B cell (primary cell): ENCODE data around the gene RECQL. TPM values are rescaled to one million over a fixed set of nuclear protein-coding genes. Genes with fewer than 3 reads are reported as not detected.

ENCODE experiments used
- ATAC-seq: fragments of 200-7000 bp; cut with Tn5 transposase; one replicate; pipeline ENCODE4 v1.10.0; 2021; ENCODE audit warnings: low read depth, mild to moderate bottlenecking, moderate number of reproducible peaks, moderate library complexity
- CTCF ChIA-PET: fragments of 350-600 bp; sonication (Branson Sonifier 250); formaldehyde crosslinking; loops from one replicate; lab custom pipeline; 2021; ENCODE audit warnings: antibody characterized with exemption, inconsistent platforms; lab: Charles Lee
- POLR2A ChIA-PET: fragments of 350-600 bp; sonication (Branson Sonifier 250); formaldehyde crosslinking; loops from one replicate; lab custom pipeline; 2021; ENCODE audit warnings: antibody characterized with exemption; lab: Charles Lee
- DNase-seq: peaks from one replicate; pipeline ENCODE4 v3.0.0; 2013
- H2AFZ ChIP-seq: 2 replicates; pipeline ENCODE4 v1.6.1; 2012; ENCODE audit warnings: mild to moderate bottlenecking, low read depth, low read length; ENCODE audit not compliant: insufficient read depth, poor library complexity, severe bottlenecking
- H3K27ac ChIP-seq, 2 donors: 1 replicate in 1 of 2; 2 replicates in 1 of 2; pipeline ENCODE4 v1.5.1; 2012 to 2013; ENCODE audit warnings: low read length in 2 of 2, mild to moderate bottlenecking in 2 of 2, moderate library complexity in 1 of 2
- H3K27me3 ChIP-seq, 4 experiments: fragments of 200-600 bp in 1 of 4; sonication (generic) in 1 of 4; replicated peaks in 1 of 4; 1 replicate in 2 of 4; 2 replicates in 2 of 4; pipeline versions ENCODE4 v1.6.1 to v1.7.0; 2013 to 2016; ENCODE audit warnings: low read length in 3 of 4, mild to moderate bottlenecking in 2 of 4, mixed read lengths in 1 of 4, moderate library complexity in 1 of 4; ENCODE audit not compliant: insufficient read depth in 4 of 4, control insufficient read depth in 3 of 4; ENCODE audit errors: control extremely low read depth in 1 of 4
- H3K36me3 ChIP-seq, 2 experiments: replicated peaks in 1 of 2; 1 replicate in 1 of 2; 2 replicates in 1 of 2; pipeline versions ENCODE4 v1.6.1 to v1.7.1; 2013; ENCODE audit warnings: low read length in 1 of 2; ENCODE audit not compliant: insufficient read depth in 2 of 2, control insufficient read depth in 1 of 2; ENCODE audit errors: control extremely low read depth in 1 of 2, extremely low read depth in 1 of 2
- H3K4me1 ChIP-seq, 2 donors: fragments of 200-600 bp in 1 of 2; sonication (generic) in 1 of 2; 1 replicate in 1 of 2; 2 replicates in 1 of 2; pipeline versions ENCODE4 v1.5.1 to v1.6.1; 2013 to 2017; ENCODE audit warnings: low read length in 2 of 2; ENCODE audit not compliant: control insufficient read depth in 2 of 2, insufficient read depth in 2 of 2
- H3K4me2 ChIP-seq: replicated peaks from 2 replicates; pipeline ENCODE3; 2012; ENCODE audit warnings: mild to moderate bottlenecking, low read depth, low read length; ENCODE audit not compliant: poor library complexity, severe bottlenecking
- H3K4me3 ChIP-seq, 5 experiments: fragments of 200-600 bp in 1 of 5; sonication (generic) in 1 of 5; 1 replicate in 3 of 5; 2 replicates in 2 of 5; pipeline versions ENCODE4 v1.5.1 to v1.7.0; 2011 to 2016; ENCODE audit warnings: low read length in 4 of 5, mild to moderate bottlenecking in 4 of 5, low read depth in 2 of 5, control low read depth in 1 of 5, moderate library complexity in 1 of 5; ENCODE audit not compliant: insufficient read depth in 1 of 5; ENCODE audit errors: control extremely low read depth in 1 of 5, extremely low read depth in 1 of 5
- H3K79me2 ChIP-seq: fragments of 200-600 bp; sonication (generic); one replicate; pipeline ENCODE4 v1.6.0; 2016; ENCODE audit warnings: low read length; ENCODE audit not compliant: control insufficient read depth, insufficient read depth
- H3K9ac ChIP-seq: fragments of 200-600 bp; sonication (generic); 2 replicates; pipeline ENCODE4 v1.6.1; 2017; ENCODE audit warnings: mild to moderate bottlenecking, low read length, moderate library complexity
- H3K9me3 ChIP-seq, 3 donors: one replicate each; pipeline versions ENCODE4 v1.6.1 to v1.7.1; 2013; ENCODE audit warnings: low read length in 2 of 3; ENCODE audit not compliant: control insufficient read depth in 2 of 3, insufficient read depth in 1 of 3; ENCODE audit errors: control extremely low read depth in 1 of 3
- H4K20me1 ChIP-seq: 2 replicates; pipeline ENCODE4 v1.6.0; 2012; ENCODE audit warnings: mild to moderate bottlenecking, low read length; ENCODE audit not compliant: insufficient read depth, control insufficient read depth, poor library complexity, severe bottlenecking
- H3K27ac Mint-ChIP-seq: one replicate; pipeline ENCODE4 v1.8.0; 2021; ENCODE audit warnings: mixed read lengths
- H3K27me3 Mint-ChIP-seq: one replicate; pipeline ENCODE4 v1.8.0; 2021; ENCODE audit warnings: mixed read lengths
- H3K4me1 Mint-ChIP-seq: one replicate; pipeline ENCODE4 v1.8.0; 2021; ENCODE audit warnings: mixed read lengths
- H3K4me3 Mint-ChIP-seq: one replicate; pipeline ENCODE4 v1.8.0; 2021; ENCODE audit warnings: mixed read lengths
- H3K9me3 Mint-ChIP-seq: one replicate; pipeline ENCODE4 v1.8.0; 2022; ENCODE audit warnings: mixed read lengths; ENCODE audit not compliant: insufficient read depth
- EZH2 ChIP-seq: IDR thresholded peaks from 2 replicates; pipeline ENCODE4 v1.6.1; 2012; ENCODE audit warnings: borderline replicate concordance, low read depth, mild to moderate bottlenecking, moderate library complexity, low read length; ENCODE audit not compliant: insufficient read depth, poor library complexity, severe bottlenecking
- WGBS: methylation state at CpG from one replicate; pipeline ENCODE4 v1.1.5; 2013; ENCODE audit warnings: missing lambda C conversion rate; ENCODE audit not compliant: insufficient coverage; 5-methylcytosine and 5-hydroxymethylcytosine counted together
- intact Hi-C: fragments of 100-400 bp; cut with micrococcal nuclease; formaldehyde crosslinking; loops from one replicate; pipeline ENCODE4 v1.10.0; 2022
- polyA plus RNA-seq: library from polyadenylated mRNA; depleted of rRNA; stranded (reverse); fragments of >200 nt; gene quantifications from 2 replicates; pipeline ENCODE4 v1.2.3, GENCODE V29; 2012
- total RNA-seq, 2 donors: library from RNA; stranded (reverse); fragments of 120-200 nt in 1 of 2; gene quantifications; 1 replicate in 1 of 2; 2 replicates in 1 of 2; pipeline versions ENCODE4 v1.2.3 to v1.2.4, GENCODE V29; 2013 to 2022
- TF ChIP-seq, protein P1 (sequence below): fragments of 200-600 bp; IDR thresholded peaks from one replicate; pipeline ENCODE4 v1.8.0; 2022; ENCODE audit warnings: antibody characterized with exemption, mild to moderate bottlenecking

RECQL gene
- total and polyA plus RNA-seq, 2 donors (not counting 1 experiment from before 2014, with no cell fraction given), result 13.9 to 54.8 TPM

DNA sequence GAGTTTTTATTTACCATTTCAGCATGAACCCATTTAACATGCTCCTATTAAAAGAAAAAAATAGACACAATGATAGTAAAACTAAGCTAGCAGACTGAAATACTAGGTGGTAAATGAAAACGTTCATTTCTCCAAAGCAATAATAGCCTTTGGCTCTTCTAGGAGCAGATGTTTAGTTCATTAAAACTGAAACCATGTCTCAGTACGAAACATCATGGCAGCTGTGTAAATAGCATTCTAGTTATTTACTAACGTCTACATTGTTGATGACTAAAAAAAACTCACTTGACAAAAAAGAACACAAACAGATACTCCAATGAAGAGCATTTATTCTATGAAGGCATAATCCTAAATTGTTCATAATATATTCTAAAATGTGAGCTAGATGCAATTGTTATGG, 17.9 kb downstream of the RECQL start:
- peaks cover 0 to 2% (median 0%) of the 10 kb centered on the region in 3 donors for H3K9me3 ChIP-seq
- ChIA-PET POLR2A (no interaction called here), CTCF (no interaction called here)
- no peak overlapping the region for H3K27ac Mint-ChIP-seq
- H3K9ac ChIP-seq, result no peak overlapping the region
- DNase-seq (no peak), ATAC-seq (no peak)
- no peak overlapping the region for H3K4me2 ChIP-seq
- H3K36me3 ChIP-seq, result peaks cover 3 to 58% of the 10 kb centered on the region in 2 experiments
- H3K4me3 Mint-ChIP-seq, result no peak overlapping the region
- WGBS, result no CpG with 5 or more reads among the region's 3 CpGs
- H3K4me3 ChIP-seq, result no peak overlapping the region
- H3K27me3 ChIP-seq, result no peaks in the 10 kb centered on the region
- no peak for TF ChIP-seq EZH2
- TF ChIP-seq, protein P1, sequence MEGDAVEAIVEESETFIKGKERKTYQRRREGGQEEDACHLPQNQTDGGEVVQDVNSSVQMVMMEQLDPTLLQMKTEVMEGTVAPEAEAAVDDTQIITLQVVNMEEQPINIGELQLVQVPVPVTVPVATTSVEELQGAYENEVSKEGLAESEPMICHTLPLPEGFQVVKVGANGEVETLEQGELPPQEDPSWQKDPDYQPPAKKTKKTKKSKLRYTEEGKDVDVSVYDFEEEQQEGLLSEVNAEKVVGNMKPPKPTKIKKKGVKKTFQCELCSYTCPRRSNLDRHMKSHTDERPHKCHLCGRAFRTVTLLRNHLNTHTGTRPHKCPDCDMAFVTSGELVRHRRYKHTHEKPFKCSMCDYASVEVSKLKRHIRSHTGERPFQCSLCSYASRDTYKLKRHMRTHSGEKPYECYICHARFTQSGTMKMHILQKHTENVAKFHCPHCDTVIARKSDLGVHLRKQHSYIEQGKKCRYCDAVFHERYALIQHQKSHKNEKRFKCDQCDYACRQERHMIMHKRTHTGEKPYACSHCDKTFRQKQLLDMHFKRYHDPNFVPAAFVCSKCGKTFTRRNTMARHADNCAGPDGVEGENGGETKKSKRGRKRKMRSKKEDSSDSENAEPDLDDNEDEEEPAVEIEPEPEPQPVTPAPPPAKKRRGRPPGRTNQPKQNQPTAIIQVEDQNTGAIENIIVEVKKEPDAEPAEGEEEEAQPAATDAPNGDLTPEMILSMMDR, result no peak
- peaks cover 2% of the 10 kb centered on the region for H3K4me1 Mint-ChIP-seq
- intact Hi-C loops, result no loop called here
- H3K27me3 Mint-ChIP-seq, result no peaks in the 10 kb centered on the region
- H3K4me1 ChIP-seq, result no peaks in the 10 kb centered on the region
- no peaks in the 10 kb centered on the region for H3K79me2 ChIP-seq
- no peak overlapping the region for H3K27ac ChIP-seq
- no peaks in the 10 kb centered on the region for H3K9me3 Mint-ChIP-seq
- H4K20me1 ChIP-seq, result no peaks in the 10 kb centered on the region
- H2AFZ ChIP-seq, result no peak overlapping the region

DNA sequence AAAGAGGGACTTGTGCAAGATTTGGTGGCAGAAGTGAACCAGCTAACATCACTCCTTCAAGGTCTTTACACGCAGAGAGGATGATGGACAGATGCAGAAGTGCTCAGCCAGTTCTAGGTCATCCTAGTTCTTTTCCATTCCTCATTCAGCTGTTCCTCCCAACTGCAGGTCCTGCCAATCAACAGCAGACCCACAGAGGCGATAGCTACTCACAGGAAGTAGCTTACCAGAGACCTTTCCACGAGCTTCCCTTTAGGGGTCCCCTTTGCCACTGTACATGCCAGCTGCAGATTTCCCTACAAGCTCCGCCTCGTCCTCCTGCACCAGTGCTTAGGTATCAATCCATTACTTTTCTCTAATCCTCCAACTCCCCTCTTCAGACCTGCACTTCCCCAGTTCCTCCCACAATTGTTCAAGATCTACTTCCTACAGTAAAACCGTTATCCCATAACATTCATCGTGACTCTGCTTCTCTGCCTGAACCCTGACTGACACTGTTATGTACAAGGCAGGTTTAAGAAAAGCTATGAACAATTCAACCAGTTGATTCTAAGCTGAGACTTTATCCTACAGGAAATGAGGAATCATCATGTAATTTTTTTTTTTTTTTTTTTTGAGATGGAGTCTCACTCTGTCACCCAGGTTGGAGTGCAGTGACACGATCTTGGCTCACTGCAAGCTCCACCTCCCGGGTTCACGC, 22.5 kb downstream of the RECQL start:
- no peak overlapping the region for H3K4me2 ChIP-seq
- no peaks in the 10 kb centered on the region for H3K27me3 ChIP-seq
- Mint-ChIP-seq H3K27me3 (no peaks in the 10 kb centered on the region), H3K27ac (no peak overlapping the region), H3K4me3 (no peak overlapping the region), H3K9me3 (no peaks in the 10 kb centered on the region), H3K4me1 (no peaks in the 10 kb centered on the region)
- WGBS, result 58% methylated on average over 6 of the region's 10 CpGs
- H3K4me3 ChIP-seq, result no peak overlapping the region
- H3K9ac ChIP-seq, result no peak overlapping the region
- intact Hi-C loops, result no loop called here
- H2AFZ ChIP-seq, result no peak overlapping the region
- H3K9me3 ChIP-seq, result no peaks in the 10 kb centered on the region
- TF ChIP-seq, protein P1, result no peak
- TF ChIP-seq EZH2, result no peak
- peak overlapping the region in 1 of 2 donors; percentile 2 for H3K27ac ChIP-seq
- peaks cover 3 to 84% of the 10 kb centered on the region in 2 experiments for H3K36me3 ChIP-seq
- no peaks in the 10 kb centered on the region for H4K20me1 ChIP-seq
- no peaks in the 10 kb centered on the region for H3K4me1 ChIP-seq
- H3K79me2 ChIP-seq, result no peaks in the 10 kb centered on the region
- ChIA-PET CTCF (interaction anchor here (0.6 kb wide), 1 partner anchor 30 kb away, joined by 3 read pairs; no protein-coding TSS in a partner anchor), POLR2A (no interaction called here)
- ATAC-seq (no peak), DNase-seq (no peak)
